Endothelial cell of umbilical vein (primary cell): Measurements from ENCODE around the gene FOXA1. TPM values are rescaled to one million over a fixed set of nuclear protein-coding genes. Genes with fewer than 3 reads are reported as not detected.

Experiments
- BruUV-seq: library from RNA; stranded (reverse); fragments of 400-500 nt; replicated peaks from 2 replicates; lab custom pipeline; 2021; lab: Mats Ljungman, UMichigan
- CTCF ChIA-PET: fragments of 300-600, 350-600 bp; sonication (Branson Sonifier 250); formaldehyde crosslinking; loops from one replicate; lab custom pipeline; 2021; ENCODE audit warnings: antibody characterized with exemption, inconsistent platforms; lab: Charles Lee
- POLR2A ChIA-PET: fragments of 300-600, 350-600 bp; sonication (Branson Sonifier 250); formaldehyde crosslinking; loops from one replicate; lab custom pipeline; 2021; ENCODE audit warnings: antibody characterized with exemption, inconsistent platforms; lab: Charles Lee
- DNase-seq: peaks from one replicate; pipeline ENCODE4 v3.0.0-alpha.2; 2011; ENCODE audit warnings: low read depth, low spot score
- FAIRE-seq: peaks from 2 replicates; lab custom pipeline; 2011; peaks lifted over from hg19 to GRCh38; lab: Jason Lieb, UNC
- H2AFZ ChIP-seq: 2 replicates; pipeline ENCODE4 v1.6.0; 2012; ENCODE audit warnings: low read depth, low read length, control low read depth, inconsistent platforms
- H3K27ac ChIP-seq: 2 replicates; pipeline ENCODE4 v1.5.1; 2011; ENCODE audit warnings: low read depth, mild to moderate bottlenecking, control low read depth, low read length, moderate library complexity; ENCODE audit not compliant: insufficient read depth
- H3K27me3 ChIP-seq, 2 experiments: 2 replicates each; pipeline versions ENCODE4 v1.6.0 to v1.6.1; 2011; ENCODE audit warnings: low read length in 2 of 2, mixed read lengths in 1 of 2; ENCODE audit not compliant: control insufficient read depth in 2 of 2, insufficient read depth in 2 of 2
- H3K36me3 ChIP-seq, 2 experiments: 2 replicates in 1 of 2; 3 replicates in 1 of 2; pipeline ENCODE4 v1.5.1; 2011; ENCODE audit warnings: low read length in 2 of 2, mild to moderate bottlenecking in 1 of 2, moderate library complexity in 1 of 2; ENCODE audit not compliant: control insufficient read depth in 2 of 2, insufficient read depth in 2 of 2; ENCODE audit errors: extremely low read depth in 1 of 2
- H3K4me1 ChIP-seq: 3 replicates; pipeline ENCODE4 v1.5.1; 2011; ENCODE audit warnings: mild to moderate bottlenecking, low read length; ENCODE audit not compliant: control insufficient read depth, insufficient read depth; ENCODE audit errors: extremely low read depth
- H3K4me2 ChIP-seq: 2 replicates; pipeline ENCODE4 v1.6.1; 2011; ENCODE audit warnings: low read length, control low read depth, mixed read lengths; ENCODE audit not compliant: insufficient read depth
- H3K4me3 ChIP-seq, 3 experiments: fragments of 200-600 bp in 1 of 3; sonication (generic), shearing (Covaris generic) in 1 of 3; replicated peaks in 1 of 3; 2 replicates each; pipeline ENCODE4 v1.5.1; 2011 to 2016; ENCODE audit warnings: control low read depth in 3 of 3, low read length in 3 of 3, mild to moderate bottlenecking in 2 of 3, inconsistent platforms in 1 of 3, low read depth in 1 of 3, moderate library complexity in 1 of 3; ENCODE audit not compliant: insufficient read depth in 1 of 3
- H3K79me2 ChIP-seq: 2 replicates; pipeline ENCODE4 v1.6.0; 2012; ENCODE audit warnings: low read length, inconsistent platforms; ENCODE audit not compliant: control insufficient read depth, insufficient read depth
- H3K9ac ChIP-seq: replicated peaks from 2 replicates; pipeline ENCODE3; 2011; ENCODE audit warnings: low read length, control low read depth; ENCODE audit not compliant: insufficient read depth; ENCODE audit errors: extremely low read depth
- H3K9me1 ChIP-seq: replicated peaks from 3 replicates; pipeline ENCODE4 v1.6.0; 2011; ENCODE audit warnings: mild to moderate bottlenecking, low read length; ENCODE audit not compliant: control insufficient read depth, insufficient read depth; ENCODE audit errors: extremely low read depth
- H3K9me3 ChIP-seq: replicated peaks from 2 replicates; pipeline ENCODE4 v1.5.1; 2012; ENCODE audit warnings: low read length, inconsistent platforms; ENCODE audit not compliant: control insufficient read depth, insufficient read depth
- H4K20me1 ChIP-seq: replicated peaks from 2 replicates; pipeline ENCODE3; 2011; ENCODE audit warnings: mild to moderate bottlenecking, low read length; ENCODE audit not compliant: control insufficient read depth, insufficient read depth; ENCODE audit errors: extremely low read depth
- CTCF ChIP-seq, 2 donors: IDR thresholded peaks; 1 replicate in 1 of 2; 2 replicates in 1 of 2; pipeline ENCODE4 v1.5.1; 2011; ENCODE audit warnings: low read length in 2 of 2, mild to moderate bottlenecking in 2 of 2, moderate library complexity in 2 of 2, control low read depth in 1 of 2, inconsistent platforms in 1 of 2, low read depth in 1 of 2; ENCODE audit not compliant: insufficient read depth in 1 of 2; ENCODE audit errors: extremely low read depth in 1 of 2
- EZH2 ChIP-seq: IDR thresholded peaks from 2 replicates; pipeline ENCODE4 v1.6.1; 2012; ENCODE audit warnings: borderline replicate concordance, low read depth, mild to moderate bottlenecking, moderate library complexity, low read length, inconsistent platforms; ENCODE audit not compliant: severe bottlenecking
- FOS ChIP-seq: IDR thresholded peaks from 2 replicates; pipeline ENCODE4 v1.6.1; 2011; ENCODE audit warnings: mild to moderate bottlenecking, low read length, moderate library complexity, borderline replicate concordance; ENCODE audit not compliant: insufficient read depth
- GATA2 ChIP-seq: IDR thresholded peaks from 2 replicates; pipeline ENCODE4 v1.7.0; 2011; ENCODE audit warnings: low read depth, mild to moderate bottlenecking, moderate library complexity, mixed read lengths, low read length; ENCODE audit not compliant: insufficient read length, insufficient read depth
- JUN ChIP-seq: IDR thresholded peaks from 2 replicates; pipeline ENCODE4 v1.6.1; 2011; ENCODE audit warnings: borderline replicate concordance, low read depth; ENCODE audit not compliant: insufficient read length, insufficient read depth
- MAX ChIP-seq: IDR thresholded peaks from 2 replicates; pipeline ENCODE4 v1.6.1; 2011; ENCODE audit not compliant: insufficient read depth, insufficient read length
- MYC ChIP-seq: IDR thresholded peaks from one replicate; pipeline ENCODE4 v1.6.1; 2011; ENCODE audit warnings: mild to moderate bottlenecking, low read depth, low read length
- POLR2A ChIP-seq: IDR thresholded peaks from 2 replicates; pipeline ENCODE4 v1.6.1; 2012; ENCODE audit warnings: low read depth, mild to moderate bottlenecking, control low read depth, low read length
- POLR2AphosphoS5 ChIP-seq: IDR thresholded peaks from 2 replicates; pipeline ENCODE4 v1.6.1; 2012; ENCODE audit warnings: low read depth, mild to moderate bottlenecking, control low read depth, low read length, moderate library complexity; ENCODE audit not compliant: insufficient read depth
- dilution Hi-C: fragments of 300-500 bp; cut with MboI; formaldehyde crosslinking; loops from one replicate; pipeline ENCODE4 v1.15.0; 2019; ENCODE audit warnings: low sequenced_read_pairs; ENCODE audit not compliant: extremely low pct_ligation_motif_present
- intact Hi-C: fragments of 100-400 bp; cut with micrococcal nuclease; formaldehyde crosslinking; loops from one replicate; pipeline ENCODE4 v1.10.0; 2022
- polyA plus RNA-seq, 4 experiments: library from polyadenylated mRNA; depleted of rRNA in 3 of 4; stranded (reverse) in 3 of 4; unstranded in 1 of 4; fragments of >200 nt; gene quantifications; 2 replicates each; pipeline versions ENCODE4 v1.2.1 to v1.2.3, GENCODE V29; 2011 to 2012; ENCODE audit warnings: missing spikeins in 1 of 4
- total RNA-seq: library from RNA; stranded (reverse); gene quantifications from 2 replicates; pipeline ENCODE4 v1.2.3, GENCODE V29; 2021

The FOXA1 gene
- total and polyA plus RNA-seq, 2 donors (not counting 3 experiments of a cell fraction or from before 2014, with no cell fraction given): 0.06 TPM; not detected in 1

- intact Hi-C loops (no loop called here), dilution Hi-C loops (no loop called here)
- H3K36me3 ChIP-seq: no peaks in the 10 kb centered on the region
- H4K20me1 ChIP-seq: no peaks in the 10 kb centered on the region
- peaks cover 0 to 6% of the 10 kb centered on the region in 2 experiments for H3K27me3 ChIP-seq
- TF ChIP-seq POLR2AphosphoS5 (no peak), FOS (no peak), JUN (no peak), CTCF (IDR thresholded peaks at IDR 0.05; ENCODE audit: extremely low read depth in 1 of 2, insufficient read depth in 1 of 2, low read depth in 1 of 2, low read length in 2 of 2) (no peak), GATA2 (no peak), POLR2A (no peak), EZH2 (no peak), MYC (no peak), MAX (no peak)
- no peak overlapping the region for H3K9ac ChIP-seq
- BruUV-seq: no TSS peak
- no peak overlapping the region for H3K4me3 ChIP-seq
- no peaks in the 10 kb centered on the region for H3K9me1 ChIP-seq
- CTCF ChIA-PET: no interaction called here
- H2AFZ ChIP-seq: no peak overlapping the region
- H3K79me2 ChIP-seq: no peaks in the 10 kb centered on the region
- DNase-seq (no peak), FAIRE-seq (no peak)
- H3K4me1 ChIP-seq: no peaks in the 10 kb centered on the region
- POLR2A ChIA-PET: no interaction called here
- peaks cover 3% of the 10 kb centered on the region for H3K9me3 ChIP-seq
- no peak overlapping the region for H3K4me2 ChIP-seq
- no peak overlapping the region for H3K27ac ChIP-seq
Observed at GRCh38 chr14:37618498-37619028, 23.5 kb upstream of the FOXA1 start.
